K562 (cell line): Measurements from ENCODE around the gene SIRT3. TPM values are rescaled to one million over a fixed set of nuclear protein-coding genes. Genes with fewer than 3 reads are reported as not detected.

Experiments used
- ATAC-seq: fragments of 200-7000 bp; cut with Tn5 transposase; 3 replicates; pipeline ENCODE4 v1.9.1; 2020; ENCODE audit warnings: moderate library complexity
- BruUV-seq: library from RNA; stranded (reverse); fragments of 400-500 nt; replicated peaks from 2 replicates; lab custom pipeline; 2021; lab: Mats Ljungman, UMichigan
- CTCF ChIA-PET: fragments of 300-600 bp; formaldehyde crosslinking; extraction: SDS; loops from one replicate; lab custom pipeline; 2021; ENCODE audit warnings: low intra/inter-chr PET ratio; lab: Yijun Ruan, JAX
- POLR2A ChIA-PET: fragments of 300-600, 350-650 bp; sonication (Branson Sonifier 250); formaldehyde crosslinking; extraction: SDS; loops from one replicate; lab custom pipeline; 2021; ENCODE audit warnings: antibody characterized with exemption, inconsistent platforms; lab: Yijun Ruan, JAX
- DNase-seq, 4 experiments: peaks; one replicate each; pipeline versions ENCODE4 v3.0.0 to v3.0.0-alpha.2; 2011 to 2018; ENCODE audit warnings: low spot score in 3 of 4, mixed read lengths in 3 of 4; ENCODE audit errors: extremely low read depth in 1 of 4
- FAIRE-seq: peaks from 2 replicates; lab custom pipeline; 2011; peaks lifted over from hg19 to GRCh38; lab: Jason Lieb, UNC
- H2AFZ ChIP-seq: 2 replicates; pipeline ENCODE4 v1.6.0; 2011; ENCODE audit warnings: low read depth, low read length, control low read depth, inconsistent platforms
- H3K27ac ChIP-seq: fragments of 200-600 bp; 3 replicates; pipeline ENCODE4 v1.8.0; 2011; ENCODE audit warnings: low read depth, mild to moderate bottlenecking, control low read depth, inconsistent platforms, low read length, moderate library complexity, mixed read lengths; ENCODE audit errors: extremely low read depth
- H3K27me3 ChIP-seq, 2 experiments: fragments of 300-600 bp in 1 of 2; 2 replicates in 1 of 2; 3 replicates in 1 of 2; pipeline versions ENCODE4 v1.6.0 to v1.8.0; 2011; ENCODE audit warnings: inconsistent platforms in 2 of 2, low read length in 2 of 2, mild to moderate bottlenecking in 1 of 2, mixed read lengths in 1 of 2, moderate library complexity in 1 of 2; ENCODE audit not compliant: control insufficient read depth in 2 of 2, insufficient read depth in 2 of 2
- H3K36me3 ChIP-seq: fragments of 300-600 bp; 3 replicates; pipeline ENCODE4 v1.8.0; 2011; ENCODE audit warnings: mild to moderate bottlenecking, low read length, inconsistent platforms; ENCODE audit not compliant: control insufficient read depth, insufficient read depth
- H3K4me1 ChIP-seq, 2 experiments: fragments of 200-600 bp in 1 of 2; replicated peaks in 1 of 2; 2 replicates in 1 of 2; 3 replicates in 1 of 2; pipeline versions ENCODE4 v1.5.1 to v1.8.0; 2011; ENCODE audit warnings: inconsistent platforms in 2 of 2, low read length in 2 of 2, mild to moderate bottlenecking in 1 of 2, mixed read lengths in 1 of 2, moderate library complexity in 1 of 2; ENCODE audit not compliant: control insufficient read depth in 2 of 2, insufficient read depth in 2 of 2
- H3K4me2 ChIP-seq: 2 replicates; pipeline ENCODE4 v1.6.1; 2011; ENCODE audit warnings: low read length, control low read depth, inconsistent platforms, mixed read lengths; ENCODE audit not compliant: insufficient read depth
- H3K4me3 ChIP-seq: fragments of 200-600 bp; sonication (generic), shearing (Covaris generic); 2 replicates; pipeline ENCODE4 v1.5.1; 2016; ENCODE audit warnings: control low read depth, inconsistent platforms
- H3K79me2 ChIP-seq: fragments of 200-600 bp; 3 replicates; pipeline ENCODE4 v1.8.0; 2011; ENCODE audit warnings: low read length, inconsistent platforms; ENCODE audit not compliant: control insufficient read depth, insufficient read depth
- H3K9ac ChIP-seq, 2 experiments: 2 replicates each; pipeline versions ENCODE4 v1.6.0 to v1.6.1; 2011; ENCODE audit warnings: low read depth in 2 of 2, low read length in 2 of 2, control low read depth in 1 of 2, inconsistent platforms in 1 of 2, mild to moderate bottlenecking in 1 of 2, mixed read lengths in 1 of 2; ENCODE audit not compliant: insufficient read depth in 1 of 2
- H3K9me1 ChIP-seq: one replicate; pipeline ENCODE4 v1.6.0; 2011; ENCODE audit warnings: inconsistent platforms, mild to moderate bottlenecking, low read length, moderate library complexity; ENCODE audit not compliant: control insufficient read depth, insufficient read depth
- H3K9me3 ChIP-seq: replicated peaks from 2 replicates; pipeline ENCODE4 v1.5.1; 2011; ENCODE audit warnings: low read depth, low read length, inconsistent platforms; ENCODE audit not compliant: control insufficient read depth, insufficient read depth
- H4K20me1 ChIP-seq: replicated peaks from 2 replicates; pipeline ENCODE4 v1.6.1; 2011; ENCODE audit warnings: low read length, inconsistent platforms, mixed read lengths; ENCODE audit not compliant: control insufficient read depth, insufficient read depth
- FOSL1 ChIP-seq: fragments of 200-800 bp; sonication (Bioruptor generic); conservative IDR thresholded peaks from 2 replicates; pipeline ENCODE4 v1.6.1; 2016; ENCODE audit warnings: missing genetic modification characterization, missing compliant biosample characterization
- KDM5B ChIP-seq: fragments of 200-600 bp; sonication (generic); IDR thresholded peaks from 2 replicates; pipeline ENCODE4 v1.6.1; 2012; ENCODE audit warnings: low read depth, mild to moderate bottlenecking, moderate library complexity, low read length, control low read depth, inconsistent platforms; ENCODE audit not compliant: insufficient replicate concordance
- MAZ ChIP-seq, 2 experiments: fragments of 450-650 bp in 1 of 2; sonication (generic) in 1 of 2; formaldehyde crosslinking; IDR thresholded peaks in 1 of 2; conservative IDR thresholded peaks in 1 of 2; 2 replicates each; pipeline versions ENCODE4 v1.4.0 to v1.5.0; 2020; ENCODE audit warnings: mild to moderate bottlenecking in 1 of 2, missing genetic modification reagents in 1 of 2
- MEF2D ChIP-seq: conservative IDR thresholded peaks from 2 replicates; pipeline ENCODE4 v1.6.1; 2016; ENCODE audit warnings: low read depth, missing genetic modification characterization, missing compliant biosample characterization
- POLR2AphosphoS5 ChIP-seq: IDR thresholded peaks from 2 replicates; pipeline ENCODE4 v1.6.1; 2011; ENCODE audit warnings: mild to moderate bottlenecking, low read depth, low read length, moderate library complexity; ENCODE audit not compliant: control insufficient read depth, insufficient read depth
- POU5F1 ChIP-seq: fragments of 150-350 bp; IDR thresholded peaks from 2 replicates; pipeline ENCODE4 v1.6.1; 2014; ENCODE audit warnings: borderline replicate concordance, low read length, low read depth, mild to moderate bottlenecking; ENCODE audit not compliant: partially characterized antibody
- RBFOX2 ChIP-seq: fragments of 200-400 bp; formaldehyde crosslinking; IDR thresholded peaks from 2 replicates; pipeline ENCODE4 v1.6.1; 2017; ENCODE audit warnings: low read depth, mild to moderate bottlenecking, low read length, moderate library complexity
- TGIF2 ChIP-seq: sonication (generic); formaldehyde crosslinking; IDR thresholded peaks from 2 replicates; pipeline ENCODE4 v1.8.1; 2022; ENCODE audit warnings: mild to moderate bottlenecking, missing genetic modification reagents, moderate library complexity
- WGBS: fragments of 100-300 bp; shearing (Covaris generic); methylation state at CpG from one replicate; pipeline ENCODE4 v1.1.6; 2016; ENCODE audit warnings: low coverage, mixed read lengths; ENCODE audit not compliant: insufficient coverage; ENCODE audit errors: missing lambda C conversion rate; 5-methylcytosine and 5-hydroxymethylcytosine counted together
- in situ Hi-C: fragments of 300-500 bp; cut with MboI; formaldehyde crosslinking; loops from 4 replicates; pipeline ENCODE4 v1.15.0; 2018; ENCODE audit warnings: inconsistent platforms, mixed read lengths
- intact Hi-C: fragments of 100-400 bp; cut with micrococcal nuclease; formaldehyde crosslinking; loops from 2 replicates; pipeline ENCODE4 v1.14.2; 2022
- polyA plus RNA-seq, 8 experiments: library from polyadenylated mRNA; depleted of rRNA in 4 of 8; stranded (reverse) in 5 of 8; unstranded in 3 of 8; fragments of >200 nt; fragmentation: Nextera tagmentation in 2 of 8; fragmentation: Illumina TruSeq in 1 of 8; extraction: Ambion mirVana in 2 of 8; extraction: Trizol in 1 of 8; gene quantifications; 2 replicates each; pipeline versions ENCODE4 v1.2.1 to v1.2.3, GENCODE V29; 2011 to 2014; ENCODE audit warnings: inconsistent platforms in 1 of 8, missing spikeins in 1 of 8
- total RNA-seq, 7 experiments: library from RNA; depleted of rRNA in 6 of 7; stranded (reverse); fragments of >200 nt in 6 of 7; fragmentation: Illumina TruSeq in 2 of 7; extraction: Trizol in 2 of 7; gene quantifications; 2 replicates each; pipeline versions ENCODE4 v1.2.1 to v1.2.3, GENCODE V29; 2011 to 2021; ENCODE audit warnings: low replicate concordance in 1 of 7

SIRT3 gene
- total and polyA plus RNA-seq, 9 of the 15 experiments (the other 6 are each of a cell fraction or from before 2014, with no cell fraction given) = 1.9 to 27.5 (median 14.5) TPM

- in situ Hi-C loops = no loop called here
- no peak for FAIRE-seq
- POLR2A ChIA-PET = interaction anchor here (0.6 to 2.4 kb wide), 8 partner anchors 8 to 254 kb away, joined by 3 to 23 read pairs (median 4); no protein-coding TSS in a partner anchor
Observed at GRCh38 chr11:206002-206384, 30.1 kb downstream of the SIRT3 start.

GRCh38 chr11:205221-206001 is 30.7 kb downstream of the SIRT3 start:
- DNase-seq (no peak), FAIRE-seq (no peak), ATAC-seq (no peak)
- Histone ChIP-seq H3K9ac (peak overlapping the region in 1 of 2 experiments; percentile 98; a peak in 2 of 4 replicates), H3K36me3 (peaks cover 65% of the 10 kb centered on the region), H3K4me1 (peaks cover 38 to 54% of the 10 kb centered on the region in 2 experiments; a peak in 4 of 5 replicates), H3K4me3 (peak overlapping the region; percentile 96), H3K27me3 (no peaks in the 10 kb centered on the region; a peak in 1 of 5 replicates), H3K9me3 (no peaks in the 10 kb centered on the region), H3K79me2 (peaks cover 62% of the 10 kb centered on the region), H3K4me2 (peak overlapping the region; percentile 92; the same call in 1 of the 2 replicates), H3K27ac (no peak overlapping the region; the same call in 2 of the 3 replicates), H3K9me1 (peaks cover 4% of the 10 kb centered on the region), H2AFZ (no peak overlapping the region), H4K20me1 (peaks cover 38% of the 10 kb centered on the region)
- BruUV-seq = no TSS peak
- in situ Hi-C loops (no loop called here), intact Hi-C loops (loop anchor here (2.0 kb wide), 1 partner anchor 31 kb away; the partner anchor contains the start of genes PSMD13 and SIRT3)
- CTCF ChIA-PET = no interaction called here
- TF ChIP-seq RBFOX2 (peak; percentile 28), POLR2AphosphoS5 (0 out of 2 replicates have a peak, but pooled peaks have one; percentile 6), POU5F1 (no peak)
- POLR2A ChIA-PET = interaction anchor here (0.7 to 2.4 kb wide), 8 partner anchors 7 to 255 kb away, joined by 3 to 23 read pairs (median 4); a partner anchor contains a TSS
- 93% methylated on average over 16 of the region's 16 CpGs for WGBS

More at GRCh38 chr11:206002-206384, 30.1 kb downstream of the SIRT3 start:
- DNase-seq (no peak), ATAC-seq (no peak)
- peak overlapping the region; percentile 92 for H3K4me2 ChIP-seq
- peaks cover 38 to 55% of the 10 kb centered on the region in 2 experiments; a peak in 4 of 5 replicates for H3K4me1 ChIP-seq
- H3K27me3 ChIP-seq = no peaks in the 10 kb centered on the region; a peak in 1 of 5 replicates
- no peaks in the 10 kb centered on the region for H3K9me3 ChIP-seq
- peaks cover 42% of the 10 kb centered on the region for H4K20me1 ChIP-seq
- peaks cover 68% of the 10 kb centered on the region for H3K79me2 ChIP-seq
- H2AFZ ChIP-seq = no peak overlapping the region
- H3K9me1 ChIP-seq = peaks cover 10% of the 10 kb centered on the region
- WGBS = 84% methylated on average over 7 of the region's 7 CpGs
- intact Hi-C loops = loop anchor here (2.0 kb wide), 1 partner anchor 31 kb away; the partner anchor contains the start of genes PSMD13 and SIRT3
- peak overlapping the region; percentile 93; the same call in 1 of the 3 replicates for H3K27ac ChIP-seq
- no peak for TF ChIP-seq TGIF2 (CRISPR knock-in tag)
- no peak for TF ChIP-seq FOSL1 (tag)
- no peak for TF ChIP-seq MEF2D (tag)
- TF ChIP-seq KDM5B = peak; percentile 82
- no peak for TF ChIP-seq MAZ (CRISPR knock-in tag; conservative IDR thresholded peaks at IDR 0.05 in 1 of 2, IDR thresholded peaks at IDR 0.05 in 1 of 2)
- peak overlapping the region; percentile 97 to 98; a peak in 3 of 4 replicates for H3K9ac ChIP-seq
- peaks cover 68% of the 10 kb centered on the region for H3K36me3 ChIP-seq
- CTCF ChIA-PET = no interaction called here
- BruUV-seq = no TSS peak
- H3K4me3 ChIP-seq = peak overlapping the region; percentile 96
